ENCODE data around the gene IAH1. TPM values are rescaled to one million over a fixed set of nuclear protein-coding genes. Genes with fewer than 3 reads are reported as not detected.

The IAH1 gene
- total and polyA plus RNA-seq, 9 of the 15 experiments (the other 6 are each of a cell fraction or from before 2014, with no cell fraction given), result 0.04 to 19.3 (median 0.36) TPM; not detected in 3

DNA sequence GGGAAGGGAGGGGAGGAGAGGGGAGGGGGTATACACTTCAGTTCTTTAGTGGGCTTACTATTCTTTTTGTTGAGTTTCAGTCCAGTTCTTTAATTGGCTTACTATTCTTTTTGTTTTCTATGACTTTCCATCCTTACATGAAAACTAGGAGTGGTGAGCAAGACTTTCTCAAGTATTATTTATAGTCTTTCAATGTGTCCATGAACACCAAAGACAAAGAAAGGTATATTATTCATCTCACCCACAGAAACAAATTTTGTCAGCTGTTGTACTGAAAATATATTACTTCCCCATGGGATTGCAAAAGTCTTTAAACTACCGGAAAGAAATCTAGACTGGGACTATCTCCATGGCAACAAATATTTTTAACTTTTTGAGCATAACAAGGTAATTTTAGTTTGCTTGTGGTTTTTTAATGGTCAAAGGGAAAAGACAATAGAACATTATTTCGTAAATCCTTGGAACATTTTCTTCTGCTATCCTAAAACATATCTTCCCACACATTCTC lies 63.7 kb downstream of the IAH1 start:
- FAIRE-seq, result no peak

More for the DNA sequence above, 63.7 kb downstream of the IAH1 start:
- H3K9me3 ChIP-seq (replicated peaks; ENCODE audit: control insufficient read depth, insufficient read depth, low read depth, low read length), result no peaks in the 10 kb centered on the region
- H2AFZ ChIP-seq (ENCODE audit: low read depth, low read length), result no peak overlapping the region
- POLR2A ChIA-PET, result interaction anchor here (1.2 to 2.8 kb wide), 3 partner anchors 11 to 17 kb away, joined by 3 to 10 read pairs (median 9); partner anchors contain the start of gene ADAM17
- no peaks in the 10 kb centered on the region for H4K20me1 ChIP-seq (replicated peaks; ENCODE audit: control insufficient read depth, insufficient read depth, low read length)
- H3K27ac ChIP-seq (ENCODE audit: extremely low read depth, low read depth, low read length), result no peak overlapping the region
- no peak overlapping the region for H3K4me2 ChIP-seq (ENCODE audit: insufficient read depth, low read length)
- peaks cover 15% of the 10 kb centered on the region for H3K79me2 ChIP-seq (ENCODE audit: control insufficient read depth, insufficient read depth, low read length)
- DNase-seq (ENCODE audit: extremely low read depth in 1 of 4, low spot score in 3 of 4), result no peak
- no peak overlapping the region for H3K4me3 ChIP-seq
- TF ChIP-seq RFX1 (IDR thresholded peaks at IDR 0.05) (peak; percentile 66), NR3C1 (CRISPR knock-in tag; IDR thresholded peaks at IDR 0.05) (no peak), PCBP2 (IDR thresholded peaks at IDR 0.05; ENCODE audit: low read depth, low read length, poor library complexity, severe bottlenecking) (peak; percentile 88), HNRNPK (IDR thresholded peaks at IDR 0.05; ENCODE audit: low read depth, low read length, poor library complexity, severe bottlenecking) (peak; percentile 81), SAP30 (IDR thresholded peaks at IDR 0.05; ENCODE audit: borderline replicate concordance, insufficient read depth, low read depth, low read length, poor library complexity, severe bottlenecking) (no peak), CEBPB (tag; IDR thresholded peaks at IDR 0.05) (peak; percentile 19; the same call in 1 of the 2 replicates), ZNF695 (CRISPR knock-in tag; IDR thresholded peaks at IDR 0.05) (no peak), PCBP1 (IDR thresholded peaks at IDR 0.05; ENCODE audit: low read depth, low read length, poor library complexity, severe bottlenecking) (peak; percentile 79), NELFE (IDR thresholded peaks at IDR 0.05; ENCODE audit: insufficient read depth, insufficient read length) (no peak)
- TF ChIP-seq, protein P1, sequence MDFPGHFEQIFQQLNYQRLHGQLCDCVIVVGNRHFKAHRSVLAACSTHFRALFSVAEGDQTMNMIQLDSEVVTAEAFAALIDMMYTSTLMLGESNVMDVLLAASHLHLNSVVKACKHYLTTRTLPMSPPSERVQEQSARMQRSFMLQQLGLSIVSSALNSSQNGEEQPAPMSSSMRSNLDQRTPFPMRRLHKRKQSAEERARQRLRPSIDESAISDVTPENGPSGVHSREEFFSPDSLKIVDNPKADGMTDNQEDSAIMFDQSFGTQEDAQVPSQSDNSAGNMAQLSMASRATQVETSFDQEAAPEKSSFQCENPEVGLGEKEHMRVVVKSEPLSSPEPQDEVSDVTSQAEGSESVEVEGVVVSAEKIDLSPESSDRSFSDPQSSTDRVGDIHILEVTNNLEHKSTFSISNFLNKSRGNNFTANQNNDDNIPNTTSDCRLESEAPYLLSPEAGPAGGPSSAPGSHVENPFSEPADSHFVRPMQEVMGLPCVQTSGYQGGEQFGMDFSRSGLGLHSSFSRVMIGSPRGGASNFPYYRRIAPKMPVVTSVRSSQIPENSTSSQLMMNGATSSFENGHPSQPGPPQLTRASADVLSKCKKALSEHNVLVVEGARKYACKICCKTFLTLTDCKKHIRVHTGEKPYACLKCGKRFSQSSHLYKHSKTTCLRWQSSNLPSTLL (IDR thresholded peaks at IDR 0.05), result no peak
- TF ChIP-seq, protein P2, sequence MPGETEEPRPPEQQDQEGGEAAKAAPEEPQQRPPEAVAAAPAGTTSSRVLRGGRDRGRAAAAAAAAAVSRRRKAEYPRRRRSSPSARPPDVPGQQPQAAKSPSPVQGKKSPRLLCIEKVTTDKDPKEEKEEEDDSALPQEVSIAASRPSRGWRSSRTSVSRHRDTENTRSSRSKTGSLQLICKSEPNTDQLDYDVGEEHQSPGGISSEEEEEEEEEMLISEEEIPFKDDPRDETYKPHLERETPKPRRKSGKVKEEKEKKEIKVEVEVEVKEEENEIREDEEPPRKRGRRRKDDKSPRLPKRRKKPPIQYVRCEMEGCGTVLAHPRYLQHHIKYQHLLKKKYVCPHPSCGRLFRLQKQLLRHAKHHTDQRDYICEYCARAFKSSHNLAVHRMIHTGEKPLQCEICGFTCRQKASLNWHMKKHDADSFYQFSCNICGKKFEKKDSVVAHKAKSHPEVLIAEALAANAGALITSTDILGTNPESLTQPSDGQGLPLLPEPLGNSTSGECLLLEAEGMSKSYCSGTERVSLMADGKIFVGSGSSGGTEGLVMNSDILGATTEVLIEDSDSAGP (CRISPR knock-in tag; IDR thresholded peaks at IDR 0.05), result no peak
- TF ChIP-seq, protein P3, sequence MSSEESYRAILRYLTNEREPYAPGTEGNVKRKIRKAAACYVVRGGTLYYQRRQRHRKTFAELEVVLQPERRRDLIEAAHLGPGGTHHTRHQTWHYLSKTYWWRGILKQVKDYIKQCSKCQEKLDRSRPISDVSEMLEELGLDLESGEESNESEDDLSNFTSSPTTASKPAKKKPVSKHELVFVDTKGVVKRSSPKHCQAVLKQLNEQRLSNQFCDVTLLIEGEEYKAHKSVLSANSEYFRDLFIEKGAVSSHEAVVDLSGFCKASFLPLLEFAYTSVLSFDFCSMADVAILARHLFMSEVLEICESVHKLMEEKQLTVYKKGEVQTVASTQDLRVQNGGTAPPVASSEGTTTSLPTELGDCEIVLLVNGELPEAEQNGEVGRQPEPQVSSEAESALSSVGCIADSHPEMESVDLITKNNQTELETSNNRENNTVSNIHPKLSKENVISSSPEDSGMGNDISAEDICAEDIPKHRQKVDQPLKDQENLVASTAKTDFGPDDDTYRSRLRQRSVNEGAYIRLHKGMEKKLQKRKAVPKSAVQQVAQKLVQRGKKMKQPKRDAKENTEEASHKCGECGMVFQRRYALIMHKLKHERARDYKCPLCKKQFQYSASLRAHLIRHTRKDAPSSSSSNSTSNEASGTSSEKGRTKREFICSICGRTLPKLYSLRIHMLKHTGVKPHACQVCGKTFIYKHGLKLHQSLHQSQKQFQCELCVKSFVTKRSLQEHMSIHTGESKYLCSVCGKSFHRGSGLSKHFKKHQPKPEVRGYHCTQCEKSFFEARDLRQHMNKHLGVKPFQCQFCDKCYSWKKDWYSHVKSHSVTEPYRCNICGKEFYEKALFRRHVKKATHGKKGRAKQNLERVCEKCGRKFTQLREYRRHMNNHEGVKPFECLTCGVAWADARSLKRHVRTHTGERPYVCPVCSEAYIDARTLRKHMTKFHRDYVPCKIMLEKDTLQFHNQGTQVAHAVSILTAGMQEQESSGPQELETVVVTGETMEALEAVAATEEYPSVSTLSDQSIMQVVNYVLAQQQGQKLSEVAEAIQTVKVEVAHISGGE (CRISPR knock-in tag; IDR thresholded peaks at IDR 0.05), result no peak
- peaks cover 45% of the 10 kb centered on the region; the same call in 1 of the 3 replicates for H3K36me3 ChIP-seq (ENCODE audit: control insufficient read depth, insufficient read depth, low read length)
- no peak overlapping the region for H3K9ac ChIP-seq (ENCODE audit: insufficient read depth in 1 of 2, low read depth in 2 of 2, low read length in 2 of 2)
- BruUV-seq (replicated peaks), result no TSS peak
- WGBS (ENCODE audit: insufficient coverage, low coverage, missing lambda C conversion rate), result 68% methylated on average over 2 of the region's 2 CpGs
- in situ Hi-C loops (cut with MboI), result no loop called here
- intact Hi-C loops (cut with micrococcal nuclease), result no loop called here
- no peaks in the 10 kb centered on the region for H3K4me1 ChIP-seq (replicated peaks in 1 of 2; ENCODE audit: control insufficient read depth in 2 of 2, insufficient read depth in 2 of 2, low read length in 2 of 2)
- CTCF ChIA-PET (ENCODE audit: low intra/inter-chr PET ratio), result no interaction called here
- no peak for ATAC-seq
- H3K27me3 ChIP-seq (ENCODE audit: control insufficient read depth in 2 of 2, insufficient read depth in 2 of 2, low read length in 2 of 2), result no peaks in the 10 kb centered on the region
- no peaks in the 10 kb centered on the region for H3K9me1 ChIP-seq (ENCODE audit: control insufficient read depth, insufficient read depth, low read length)

All from K562 (cell line).